Hematopoietic multipotent progenitor cell treated with erythropoietin and hydrocortisone succinate and interleukin-3 and kit ligand, for 15 days (in vitro differentiated cells): ENCODE data around the gene CSRNP3.
"Not testable (repeated sequence)": the region's sequence is repeated elsewhere in the genome, so short reads cannot be mapped to it uniquely, and the experiment has no call there.

Source experiments
- DNase-seq: peaks from one replicate; pipeline ENCODE4 v3.0.0-alpha.2; 2015; ENCODE audit warnings: low spot score

The CSRNP3 gene

DNA sequence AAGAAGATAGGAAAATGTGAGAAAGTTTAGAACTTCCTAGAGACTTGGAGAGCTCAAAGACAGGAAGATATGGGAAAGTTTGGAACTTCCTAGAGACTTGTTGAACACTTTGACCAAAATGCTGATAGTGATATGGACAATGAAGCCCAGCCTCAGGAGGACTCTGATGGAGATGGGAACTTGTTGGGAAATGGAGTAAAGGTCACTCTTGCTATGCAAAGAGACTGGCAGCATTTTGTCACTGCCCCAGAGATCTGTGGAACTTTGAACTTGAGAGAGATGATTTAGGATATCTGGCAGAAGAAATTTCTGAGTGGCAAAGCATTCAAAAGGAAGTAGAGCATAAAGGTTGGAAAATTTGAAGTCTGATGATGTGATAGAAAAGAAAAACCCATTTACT, 121.5 kb downstream of the CSRNP3 start:
- DNase-seq, result not testable (repeated sequence)

DNA sequence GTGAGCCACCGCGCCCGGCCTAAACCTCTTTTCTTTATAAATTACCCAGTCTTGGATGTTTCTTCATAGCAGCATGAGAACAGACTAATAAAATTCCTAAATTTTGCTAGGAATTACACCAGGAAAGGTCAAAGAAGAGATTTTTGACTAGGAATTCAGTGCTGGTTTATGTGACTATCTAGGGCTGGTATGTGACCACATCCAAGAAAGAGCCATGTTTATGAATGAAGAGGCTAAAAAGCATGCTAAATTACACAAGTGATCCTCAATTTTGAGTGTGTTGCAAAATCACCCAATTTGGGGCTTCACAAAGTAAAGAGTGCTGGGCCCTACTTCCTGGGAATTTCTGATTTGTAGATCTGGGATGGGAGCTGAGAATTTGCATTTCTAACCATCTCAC, 123.6 kb downstream of the CSRNP3 start:
- DNase-seq, result no peak

DNA sequence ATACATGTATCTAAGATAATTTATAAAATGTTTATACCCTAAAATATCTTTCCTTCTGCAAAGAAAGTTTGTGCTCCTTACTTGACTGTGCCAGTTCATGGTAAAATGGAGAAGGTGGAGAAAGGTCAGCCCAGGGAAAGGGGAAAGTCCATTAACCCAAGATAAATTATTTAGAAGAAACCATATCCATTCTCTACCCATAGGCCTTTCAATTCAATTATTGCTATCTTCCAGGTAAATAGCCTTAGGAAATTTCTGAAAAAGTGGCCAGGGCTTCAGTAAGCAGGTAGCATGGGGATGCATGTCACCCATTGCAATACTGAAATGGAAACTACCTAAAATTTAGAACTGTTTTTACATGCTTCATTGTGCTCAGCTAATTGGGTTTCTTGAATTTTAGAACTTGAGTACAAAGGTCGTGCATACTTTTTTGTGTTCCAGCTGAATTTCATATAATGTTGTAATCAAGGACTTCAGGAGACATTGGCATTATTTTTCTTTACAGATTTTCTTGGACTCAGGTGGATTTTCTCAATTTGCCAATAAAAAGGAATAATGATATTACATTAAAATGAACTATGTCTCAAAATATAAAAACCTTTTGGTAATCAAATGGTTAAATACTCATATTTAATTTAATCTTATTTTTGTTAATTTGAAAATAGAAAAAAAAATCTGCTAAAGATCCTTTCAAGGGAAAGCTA, 124.9 kb downstream of the CSRNP3 start:
- DNase-seq, result no peak

DNA sequence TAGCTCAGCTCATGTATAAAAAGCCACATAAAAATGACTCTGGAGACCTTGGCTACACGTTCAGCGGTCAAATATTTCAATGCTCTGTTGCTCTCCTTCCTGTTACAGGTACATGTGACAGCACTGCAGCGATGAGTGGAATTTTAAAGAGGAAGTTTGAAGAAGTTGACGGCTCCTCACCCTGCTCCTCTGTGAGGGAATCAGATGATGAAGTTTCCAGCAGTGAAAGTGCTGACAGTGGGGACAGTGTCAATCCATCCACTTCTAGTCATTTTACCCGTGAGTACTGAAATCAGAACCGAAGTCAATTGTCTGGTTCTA, 125.4 kb downstream of the CSRNP3 start:
- no peak for DNase-seq

DNA sequence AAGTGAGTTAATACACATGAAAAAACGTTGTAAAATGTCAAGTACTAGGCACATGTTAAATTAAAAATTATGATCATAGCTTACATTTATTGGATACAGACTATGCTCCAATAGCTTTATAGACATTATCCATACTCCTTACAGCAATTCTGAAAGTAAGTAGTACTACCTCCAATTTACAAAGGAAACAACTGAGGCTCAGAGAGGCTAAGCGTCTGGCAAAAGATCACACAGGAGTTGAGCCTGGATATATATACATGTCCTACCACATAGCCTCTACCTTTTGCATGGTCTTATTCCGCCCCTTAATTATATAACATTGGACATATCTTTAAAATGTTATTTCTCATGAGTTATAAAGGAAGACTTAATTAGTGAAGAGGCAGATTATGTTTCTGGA, 127.3 kb downstream of the CSRNP3 start:
- DNase-seq, result no peak

DNA sequence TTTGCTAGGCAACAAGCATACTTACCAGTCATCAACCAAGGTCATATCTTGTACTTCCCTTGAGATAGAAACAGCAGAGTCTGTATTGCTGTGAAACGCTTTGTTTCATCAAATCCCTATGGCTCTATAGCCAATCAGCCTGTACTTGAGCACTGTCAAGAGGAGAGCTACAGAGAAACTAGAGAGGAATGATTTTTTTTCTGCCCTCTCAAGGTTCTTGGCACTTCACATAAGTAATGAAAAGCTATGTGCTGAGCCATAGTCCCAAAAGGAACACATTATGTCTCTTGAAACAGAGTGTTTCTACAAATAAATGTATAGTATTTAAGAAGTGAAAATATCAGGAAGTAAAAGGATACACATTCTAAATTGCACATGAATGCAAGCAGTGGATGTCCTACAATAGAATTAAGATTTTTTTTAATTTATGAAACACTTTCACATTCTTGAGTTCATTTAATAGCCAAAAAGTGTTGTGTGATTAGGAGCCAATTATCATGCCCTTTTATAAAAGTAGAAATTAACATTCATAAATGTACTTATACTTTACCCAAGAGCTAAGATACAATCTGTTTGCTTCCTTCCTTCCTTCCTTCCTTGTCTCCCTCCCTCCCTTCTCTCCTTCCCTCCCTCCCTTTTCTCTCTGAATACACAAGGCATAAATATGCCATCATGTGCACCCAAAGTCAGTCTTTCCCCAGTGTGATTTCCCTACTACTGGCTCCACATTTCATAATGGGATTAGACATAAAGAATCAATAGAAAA, 131.8 kb downstream of the CSRNP3 start:
- DNase-seq, result no peak

DNA sequence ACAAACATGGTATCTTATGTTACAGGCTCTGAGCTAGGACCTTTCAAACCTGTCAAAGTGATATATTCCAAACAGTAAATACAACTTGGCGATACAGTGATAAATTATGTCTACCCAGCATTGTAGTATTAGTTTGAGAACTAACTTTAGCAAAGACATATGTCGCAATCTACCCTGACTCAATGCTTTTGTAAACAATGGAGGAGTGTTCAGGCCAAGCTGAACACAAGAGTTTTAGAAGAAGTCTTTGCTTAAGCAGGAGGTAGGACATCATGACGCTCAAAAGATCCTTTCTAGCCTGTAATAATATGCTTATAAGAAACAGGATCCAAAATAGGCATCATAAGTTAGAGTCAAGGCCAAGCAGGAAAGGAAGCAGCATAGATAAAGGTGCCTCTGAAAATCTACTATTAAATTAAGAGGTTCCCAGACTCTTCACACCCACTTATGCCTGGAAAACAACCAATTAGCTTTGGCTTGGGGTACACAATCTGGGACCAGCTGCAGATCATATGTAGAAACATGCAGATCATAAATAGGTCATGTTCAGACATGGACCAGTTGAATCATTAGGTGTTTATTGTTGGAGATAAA, 132.5 kb downstream of the CSRNP3 start:
- DNase-seq, result no peak

DNA sequence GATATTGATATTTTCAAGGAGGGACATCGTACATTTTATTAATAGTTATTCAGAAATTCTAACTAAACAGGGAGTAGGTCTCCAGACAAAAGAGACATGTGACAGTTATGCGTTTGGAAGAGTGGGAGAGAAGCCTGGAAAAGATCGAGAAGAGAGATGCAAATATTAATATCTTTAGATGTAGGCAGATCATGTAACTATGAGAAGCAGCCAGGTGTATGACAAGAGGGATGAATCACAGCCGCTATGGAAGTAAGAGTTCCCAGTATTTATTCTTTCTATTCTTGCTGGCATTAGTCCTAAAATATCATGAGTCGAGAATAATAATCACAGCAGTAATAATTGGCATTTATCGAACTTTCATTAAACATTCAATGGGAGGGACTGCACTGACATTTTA, 140.2 kb downstream of the CSRNP3 start:
- DNase-seq, result no peak

DNA sequence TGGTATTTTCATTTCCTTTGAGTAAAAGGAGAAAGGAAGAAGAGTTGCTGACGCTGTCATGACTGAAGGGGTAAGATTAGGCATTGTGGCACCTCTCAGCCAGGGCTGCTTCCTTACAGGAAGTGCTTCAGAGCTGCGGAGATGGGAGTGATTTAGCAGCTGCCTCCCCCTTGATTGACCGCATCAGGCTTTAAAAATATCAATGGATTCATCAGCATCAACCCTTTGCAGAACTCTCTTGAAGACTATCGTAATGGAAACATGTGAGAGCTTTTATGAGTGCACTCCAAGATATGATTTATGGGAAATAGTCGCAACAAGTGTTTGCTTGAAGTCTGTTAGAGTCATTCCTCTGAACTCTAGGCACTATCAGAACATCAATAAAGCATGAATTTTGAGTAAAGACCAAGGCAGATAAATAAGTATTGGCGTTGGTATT, 141.1 kb downstream of the CSRNP3 start:
- no peak for DNase-seq

DNA sequence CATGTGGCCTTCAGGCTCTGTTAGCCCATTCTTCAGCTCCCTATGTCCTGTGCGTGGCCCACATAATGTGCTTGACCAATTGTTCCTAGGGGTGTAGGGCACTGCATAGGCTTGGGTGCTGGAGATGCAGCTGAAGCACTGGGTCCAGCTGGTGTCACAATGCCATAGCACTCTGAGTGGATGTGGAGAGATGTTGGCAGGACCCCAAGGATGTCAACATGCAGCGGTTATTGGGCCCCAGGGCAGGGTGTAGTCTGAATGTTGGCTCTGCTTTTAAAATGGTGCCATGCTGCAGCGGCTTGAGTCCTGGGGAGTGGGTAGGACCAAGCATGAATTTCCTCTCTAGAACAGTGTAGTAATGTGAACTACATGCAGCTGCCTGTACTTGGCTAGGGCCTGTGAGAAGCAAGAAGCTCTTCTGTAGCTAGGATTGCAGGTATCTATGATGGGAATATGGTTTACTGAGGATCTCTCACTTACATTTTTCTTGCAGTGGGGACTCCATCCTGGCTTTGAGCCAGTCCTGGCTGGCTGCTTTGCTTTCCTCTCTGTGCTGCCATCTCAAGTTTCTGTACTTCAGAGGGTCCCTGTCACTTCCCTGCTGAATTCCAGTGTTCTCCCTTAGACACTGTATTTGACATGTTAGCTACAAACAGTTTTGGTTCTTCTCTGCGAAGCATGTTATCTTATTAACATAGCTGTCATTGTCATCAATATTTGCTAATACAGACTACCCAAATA, 148.4 kb downstream of the CSRNP3 start:
- DNase-seq, result no peak

DNA sequence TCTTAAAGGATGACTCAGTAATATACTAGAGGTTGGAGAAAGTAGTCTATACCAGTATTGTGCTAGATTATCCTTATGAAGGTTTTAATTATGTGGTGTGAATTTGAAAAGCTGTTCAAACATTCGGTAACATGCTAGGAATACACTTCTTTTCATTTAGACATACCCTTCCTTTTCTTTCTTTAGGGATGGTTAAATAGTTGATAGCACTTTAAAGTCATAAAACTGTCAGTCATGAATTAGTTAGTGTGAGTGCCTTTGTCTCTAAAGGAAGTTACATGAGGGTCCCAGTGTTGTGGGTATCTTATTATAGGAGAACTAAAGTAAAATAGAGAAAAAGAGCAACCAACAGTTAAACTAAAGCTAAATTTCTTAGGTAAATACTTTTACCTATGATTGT, 149.3 kb downstream of the CSRNP3 start:
- no peak for DNase-seq

DNA sequence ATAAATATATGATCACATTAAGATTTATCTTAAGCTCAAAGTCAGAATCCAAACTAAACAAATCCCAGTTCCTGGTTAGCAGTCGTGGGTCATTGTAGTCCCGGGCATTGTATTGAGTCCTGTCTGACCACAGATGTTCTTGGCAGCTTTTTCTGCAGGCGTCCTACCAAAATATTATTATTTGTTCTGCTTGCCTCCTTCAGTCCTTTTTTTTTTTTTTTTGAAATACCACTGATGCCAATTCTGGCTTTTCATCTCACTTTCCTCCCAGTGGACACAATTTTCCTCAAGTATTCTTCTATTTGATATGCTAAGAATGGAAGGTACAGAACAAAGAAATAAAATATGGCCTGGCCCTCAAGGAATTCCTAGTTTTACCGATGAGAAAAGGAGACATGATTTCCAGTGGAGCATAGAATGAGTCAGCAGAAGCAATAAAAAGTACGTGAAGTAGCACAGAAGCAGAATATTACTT, 151.6 kb downstream of the CSRNP3 start:
- no peak for DNase-seq

DNA sequence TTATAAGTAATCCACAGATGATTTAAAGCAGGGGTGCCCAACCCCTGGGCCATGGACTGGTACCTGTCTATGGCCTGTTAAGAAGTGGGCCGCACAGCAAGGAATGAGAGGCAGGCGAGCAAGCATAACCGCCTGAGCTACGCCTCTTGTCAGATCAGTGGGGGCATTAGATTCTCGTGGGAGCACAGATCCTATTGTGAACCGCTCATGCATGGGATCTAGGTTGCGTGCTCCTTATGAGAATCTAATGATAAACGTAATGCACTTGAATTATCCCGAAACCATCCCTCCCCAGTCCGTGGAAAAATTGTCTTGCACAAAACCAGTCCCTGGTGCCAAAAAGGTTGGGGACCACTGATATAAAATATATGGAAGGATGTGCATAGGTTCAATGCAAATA, 153.7 kb downstream of the CSRNP3 start:
- no peak for DNase-seq

DNA sequence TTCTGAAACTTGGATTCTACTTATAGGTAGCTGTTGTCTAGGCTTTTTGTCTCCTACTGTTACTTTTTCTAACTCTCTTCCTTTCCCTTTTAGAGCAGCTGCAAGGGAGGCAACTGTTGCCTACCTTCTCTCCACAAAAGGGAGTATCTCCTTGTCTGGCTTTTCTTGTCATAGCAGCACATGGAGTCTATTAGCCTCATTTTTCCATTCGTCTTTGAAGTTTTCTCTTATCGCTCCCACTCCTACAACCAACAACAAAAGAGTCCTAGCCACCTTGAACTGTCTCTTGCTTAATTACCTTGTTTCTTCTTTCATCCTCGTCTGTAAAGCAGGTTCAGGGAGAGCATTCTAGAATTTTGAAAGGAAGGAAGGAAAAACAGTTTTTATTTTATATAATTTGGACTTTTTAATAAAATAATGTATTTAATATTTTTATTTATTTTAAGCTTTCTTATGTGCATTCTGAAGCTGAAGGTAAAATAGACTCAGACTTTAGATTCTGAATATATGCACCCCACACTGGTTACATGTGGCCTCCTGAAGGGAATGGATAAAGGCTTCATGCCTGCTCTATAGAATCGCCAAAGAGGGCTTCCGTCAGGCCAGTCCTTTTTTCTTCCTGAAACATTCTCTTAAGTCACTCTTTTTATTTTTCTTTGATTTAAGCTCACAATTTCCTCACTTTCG, 154.4 kb downstream of the CSRNP3 start:
- no peak for DNase-seq

DNA sequence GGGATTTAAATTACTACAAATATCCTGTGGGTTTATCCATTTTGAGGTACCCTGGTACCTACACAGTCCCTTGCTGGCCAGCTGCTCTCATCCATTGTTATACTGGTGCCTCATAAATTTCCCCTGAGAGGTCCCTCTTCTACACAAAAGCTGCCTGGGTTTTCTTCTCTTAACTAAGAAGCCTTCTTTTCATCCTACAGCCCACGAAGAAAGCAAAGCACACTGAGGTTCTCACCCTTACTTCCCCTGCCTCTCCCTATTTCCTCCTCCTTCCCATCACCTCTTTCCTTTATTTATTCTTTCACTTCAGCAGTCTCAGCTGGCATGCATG, 154.9 kb downstream of the CSRNP3 start:
- no peak for DNase-seq

DNA sequence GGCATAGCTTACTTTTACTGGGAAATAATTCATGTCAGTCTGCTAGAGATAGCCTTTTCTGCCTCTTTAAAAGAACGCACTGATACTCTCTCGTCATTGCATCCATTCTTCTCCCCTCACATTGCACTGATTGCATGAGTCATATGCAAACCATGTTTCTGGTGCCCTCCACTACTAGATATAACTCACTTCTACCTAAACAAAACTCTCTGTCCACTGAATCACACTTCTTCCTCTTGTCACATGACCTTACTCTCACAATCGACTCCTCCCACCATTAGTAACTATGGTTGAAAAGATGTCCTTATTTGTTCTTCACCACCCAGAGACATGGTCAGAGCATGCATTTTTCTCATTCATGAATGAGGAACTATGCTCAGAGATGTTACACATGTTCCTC, 158.0 kb downstream of the CSRNP3 start:
- no peak for DNase-seq

DNA sequence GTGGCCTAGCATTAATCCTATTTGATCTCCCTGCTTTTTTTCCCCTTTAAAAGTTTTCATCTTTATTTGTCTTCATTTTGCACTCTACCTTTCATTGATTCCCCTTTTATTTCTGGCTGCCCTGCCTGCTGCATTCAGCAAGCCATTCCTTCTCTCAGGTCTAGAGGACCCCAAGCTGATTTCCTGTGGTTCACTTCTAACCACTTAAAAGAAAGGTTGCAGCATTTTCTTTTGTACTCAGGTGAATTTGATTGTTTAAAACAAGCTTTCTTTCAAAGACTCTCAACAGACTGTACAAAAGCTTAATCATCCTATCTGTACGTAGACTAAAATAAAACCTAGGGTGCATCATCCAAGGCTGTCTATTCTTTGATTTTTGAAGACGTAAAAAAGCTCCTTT, 160.3 kb downstream of the CSRNP3 start:
- no peak for DNase-seq

DNA sequence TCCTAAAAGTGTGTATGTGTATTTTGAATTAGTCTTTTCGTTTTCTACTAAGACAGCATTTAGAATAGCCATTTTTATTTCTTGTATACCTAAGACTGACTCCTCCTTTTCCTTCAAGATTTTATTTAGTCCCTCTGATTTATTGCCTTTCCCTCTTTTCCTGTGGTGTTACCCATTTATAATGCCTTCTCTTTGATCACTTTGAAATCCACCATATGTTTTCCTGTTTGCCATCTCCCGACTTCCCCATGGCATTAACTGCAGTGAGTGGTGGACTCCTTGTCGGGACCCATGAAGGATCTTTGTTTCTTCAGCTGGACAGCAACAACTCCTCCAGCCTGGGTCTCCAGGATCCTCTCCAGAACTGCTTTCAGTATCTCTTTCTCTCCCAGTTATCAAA, 160.7 kb downstream of the CSRNP3 start:
- no peak for DNase-seq

DNA sequence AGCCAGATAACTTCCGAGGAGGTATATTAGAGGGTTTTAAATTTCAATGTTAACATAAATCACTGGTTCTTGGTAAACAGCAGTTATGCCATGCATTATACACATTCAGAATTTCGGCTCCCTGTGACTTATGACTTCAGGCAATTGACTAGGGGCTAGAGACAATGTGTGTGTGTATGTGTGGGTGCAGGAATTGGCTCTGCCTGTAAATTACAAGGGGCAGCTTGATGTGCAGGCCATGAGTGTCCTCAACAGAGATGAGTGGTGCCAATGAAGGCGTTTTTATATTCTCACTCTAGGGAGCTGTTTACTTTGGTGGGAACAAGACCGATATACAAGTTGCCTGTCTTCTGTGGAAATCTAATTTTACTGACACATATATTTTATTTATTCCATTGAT, 161.6 kb downstream of the CSRNP3 start:
- no peak for DNase-seq

DNA sequence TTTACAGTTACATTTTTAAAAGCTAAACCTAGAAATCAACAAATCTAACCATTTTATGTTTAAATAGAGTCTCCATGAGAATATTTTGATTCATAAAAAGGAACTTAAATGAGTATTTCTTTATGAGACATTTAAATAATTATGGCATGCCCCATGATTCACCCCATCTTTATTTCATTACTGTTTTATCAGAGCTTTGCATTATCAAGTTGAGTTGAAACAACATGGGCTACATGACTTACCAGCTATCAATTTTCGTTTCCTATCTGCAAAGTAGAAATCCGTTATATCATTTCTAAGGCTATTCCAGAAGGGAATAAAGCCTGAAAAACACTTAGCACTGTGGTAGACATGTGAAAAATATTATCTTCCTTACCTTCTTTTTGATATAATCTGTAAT, 163.1 kb downstream of the CSRNP3 start:
- no peak for DNase-seq

DNA sequence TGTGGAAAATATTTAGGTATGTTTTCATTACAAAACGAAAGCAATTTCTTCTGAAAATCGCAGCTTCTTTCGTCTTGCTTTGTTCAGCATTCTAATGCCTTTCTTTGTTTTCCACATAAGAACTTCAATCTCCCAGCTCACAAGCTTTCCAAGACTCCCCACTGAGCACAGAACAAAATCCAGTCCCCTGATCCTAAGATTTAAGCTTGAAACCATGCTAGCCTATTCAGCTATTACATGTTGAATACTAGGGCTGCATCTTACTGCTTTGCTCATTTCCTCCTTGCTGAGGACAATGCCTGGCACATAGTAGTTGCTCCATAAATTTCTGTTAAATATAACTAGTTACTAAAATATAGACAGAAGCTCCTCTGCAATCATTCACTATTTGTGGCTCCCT, 163.9 kb downstream of the CSRNP3 start:
- no peak for DNase-seq

DNA sequence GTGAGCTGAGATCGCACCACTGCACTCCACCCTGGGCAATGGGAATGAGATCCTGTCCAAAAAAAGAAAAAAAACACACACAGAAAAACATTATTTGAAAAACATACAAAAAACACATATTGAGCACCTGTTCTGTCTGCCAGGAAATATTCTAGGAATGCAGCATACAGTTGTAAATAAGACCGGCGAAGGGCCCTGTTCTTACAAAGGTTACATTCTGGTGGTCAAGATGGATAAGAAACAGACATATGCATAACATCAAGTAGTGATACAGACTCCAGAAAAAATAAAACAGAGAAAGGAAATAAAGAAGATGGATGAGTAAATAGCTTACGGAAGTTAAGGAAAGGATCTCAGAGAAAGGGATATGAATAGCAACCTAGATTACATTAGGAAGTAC, 164.8 kb downstream of the CSRNP3 start:
- no peak for DNase-seq
